Heart right ventricle (tissue), 16 donors: ENCODE data around the gene TESK1. TPM values are rescaled to one million over a fixed set of nuclear protein-coding genes. Genes with fewer than 3 reads are reported as not detected.

ENCODE experiments used
- ATAC-seq, 8 donors: fragments of 200-7000 bp; cut with Tn5 transposase; one replicate each; pipeline ENCODE4 v1.9.1; 2020; ENCODE audit warnings: mild to moderate bottlenecking in 8 of 8, moderate library complexity in 8 of 8, moderate number of reproducible peaks in 1 of 8
- DNase-seq, 2 donors: peaks; one replicate each; pipeline ENCODE4 v3.0.0-alpha.2; 2020
- H3K27ac ChIP-seq, 10 donors: fragments of 200-600 bp; sonication (generic) in 2 of 10; one replicate each; pipeline versions ENCODE4 v1.5.0 to v1.8.0; 2020 to 2022; ENCODE audit warnings: mild to moderate bottlenecking in 3 of 10
- H3K27me3 ChIP-seq, 7 donors: fragments of 200-600 bp; one replicate each; pipeline ENCODE4 v1.8.0; 2021 to 2022; ENCODE audit warnings: mild to moderate bottlenecking in 2 of 7
- H3K36me3 ChIP-seq, 9 donors: fragments of 200-600 bp; sonication (generic) in 1 of 9; one replicate each; pipeline versions ENCODE4 v1.5.0 to v1.8.0; 2020 to 2022; ENCODE audit warnings: mild to moderate bottlenecking in 2 of 9
- H3K4me1 ChIP-seq, 9 donors: fragments of 200-600 bp; sonication (generic) in 1 of 9; one replicate each; pipeline versions ENCODE4 v1.5.0 to v1.8.0; 2020 to 2022; ENCODE audit warnings: mild to moderate bottlenecking in 4 of 9
- H3K4me3 ChIP-seq, 10 donors: fragments of 200-600 bp; sonication (generic) in 2 of 10; one replicate each; pipeline versions ENCODE4 v1.5.0 to v1.8.0; 2020 to 2022; ENCODE audit warnings: mild to moderate bottlenecking in 7 of 10, moderate library complexity in 2 of 10
- H3K9me3 ChIP-seq, 11 donors: fragments of 200-600 bp in 10 of 11; sonication (generic) in 2 of 11; one replicate each; pipeline versions ENCODE4 v1.5.0 to v1.8.0; 2013 to 2022; ENCODE audit warnings: mild to moderate bottlenecking in 2 of 11, control low read depth in 1 of 11, moderate library complexity in 1 of 11
- CTCF ChIP-seq, 9 donors: fragments of 200-600 bp; sonication (generic) in 2 of 9; IDR thresholded peaks; one replicate each; pipeline versions ENCODE4 v1.5.0 to v1.8.0; 2021 to 2022; ENCODE audit warnings: antibody characterized with exemption in 9 of 9, mild to moderate bottlenecking in 5 of 9, moderate library complexity in 1 of 9
- WGBS, 2 donors: extraction: QIAGEN DNeasy Blood & Tissue Kit; methylation state at CpG; one replicate each; pipeline ENCODE4 v1.1.7; 2013; ENCODE audit warnings: inconsistent platforms in 1 of 2; 5-methylcytosine and 5-hydroxymethylcytosine counted together
- intact Hi-C, 10 donors: fragments of 100-400 bp; cut with DNase I; formaldehyde crosslinking; loops; one replicate each; pipeline versions ENCODE4 v1.11.1 to v1.14.2; 2022
- polyA plus RNA-seq, 2 donors: library from polyadenylated mRNA; stranded (reverse); fragments of 200-250 nt; gene quantifications; one replicate each; pipeline ENCODE4 v1.2.3, GENCODE V29; 2013
- total RNA-seq, 10 donors: library from RNA; stranded (reverse); fragmentation: NEBNext Ultra II Directional in 3 of 10; extraction: Animal tissue kit (Norgen Biotek cat#: 25700) in 3 of 10; gene quantifications; one replicate each; pipeline versions ENCODE4 v1.2.1 to v1.2.4, GENCODE V29; 2021 to 2023
- donor health status: Arrhythmogenic right ventricular cardiomyopathy.
- donor health status: ischemic (EF 13 %, LVEDD 7.1; RV severe dilation, severe dysfunction).
- donor health status: healthy with polysubstance abuse.
- donor health status: DM: no; HTN: yes; CAD: no.
- donor health status: DM: no; HTN: no; CAD: no.
- donor health status: ischemic (EF 25% LVEDD 6.9; RV normal size, moderate dysfunction).
- donor health status: ischemic (EF 25% LVEDD 5.7; RV mildly dilated, moderate dysfunction).
- donor health status: healthy.
- donor health status: DM: yes; HTN: yes; CAD: no.
- donor health status: Ischemic cardiomyopathy.
- donor health status: ischemic (EF 35%, LVEDD 5.7; RV mildly dilated, moderate dysfunction).
- donor health status: nonischemic (EF 11% LVEDD 7.7; RV severe dilation, severe dysfunction).
- donor health status: DM: yes; HTN: yes; CAD: no.
- donor health status: PGD.
- donor health status: ischemic (EF 29% LVEDD 5.4; RV normal size, mild dysfunction).
- donor health status: nonischemic (EF 23%, LVEDD 6.1; RV moderate dilation, normal function).

TESK1 gene
- total and polyA plus RNA-seq, 12 donors, result 18.0 to 38.8 (median 24.3) TPM

DNA sequence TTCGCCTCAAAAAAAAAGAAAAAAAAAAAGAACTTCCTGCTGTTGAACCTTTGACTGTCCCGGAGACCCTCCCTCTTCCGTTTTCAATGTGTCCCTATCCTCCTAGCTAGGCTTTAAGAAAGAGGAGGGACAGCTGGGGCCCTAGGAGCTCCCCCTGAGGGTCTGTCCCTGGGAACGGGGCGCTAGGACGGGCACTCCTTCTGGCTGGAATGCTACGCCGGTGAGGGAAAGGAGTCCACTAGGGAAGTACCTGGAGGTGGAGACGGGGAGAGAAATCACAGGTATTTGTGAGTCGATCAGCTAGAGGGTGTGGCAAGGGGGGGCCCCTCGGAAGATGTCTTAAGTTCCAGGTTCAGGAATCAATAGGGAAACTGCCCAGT lies 41.1 kb downstream of the TESK1 start:
- Histone ChIP-seq H3K9me3 (no peaks in the 10 kb centered on the region), H3K4me1 (peaks cover 0 to 78% (median 12%) of the 10 kb centered on the region in 9 donors), H3K27ac (peak overlapping the region; percentile 71 to 95 (median 82)), H3K27me3 (no peaks in the 10 kb centered on the region), H3K36me3 (no peaks in the 10 kb centered on the region), H3K4me3 (peak overlapping the region; percentile 43 to 75 (median 66))
- intact Hi-C loops, result loop anchor here in 6 of 10 donors (2.0 to 10.0 kb wide), 6 partner anchors 39 to 239 kb away; partner anchors contain the start of genes TESK1 (in 4 of the 6) and MSMP (in 1 of the 6)
- ATAC-seq (peak; percentile 5 to 50 (median 32)), DNase-seq (no peak)
- WGBS, 2 donors, result 2 to 3% methylated on average over 11 of the region's 11 CpGs
- no peak for TF ChIP-seq CTCF (IDR thresholded peaks at IDR 0.05)

DNA sequence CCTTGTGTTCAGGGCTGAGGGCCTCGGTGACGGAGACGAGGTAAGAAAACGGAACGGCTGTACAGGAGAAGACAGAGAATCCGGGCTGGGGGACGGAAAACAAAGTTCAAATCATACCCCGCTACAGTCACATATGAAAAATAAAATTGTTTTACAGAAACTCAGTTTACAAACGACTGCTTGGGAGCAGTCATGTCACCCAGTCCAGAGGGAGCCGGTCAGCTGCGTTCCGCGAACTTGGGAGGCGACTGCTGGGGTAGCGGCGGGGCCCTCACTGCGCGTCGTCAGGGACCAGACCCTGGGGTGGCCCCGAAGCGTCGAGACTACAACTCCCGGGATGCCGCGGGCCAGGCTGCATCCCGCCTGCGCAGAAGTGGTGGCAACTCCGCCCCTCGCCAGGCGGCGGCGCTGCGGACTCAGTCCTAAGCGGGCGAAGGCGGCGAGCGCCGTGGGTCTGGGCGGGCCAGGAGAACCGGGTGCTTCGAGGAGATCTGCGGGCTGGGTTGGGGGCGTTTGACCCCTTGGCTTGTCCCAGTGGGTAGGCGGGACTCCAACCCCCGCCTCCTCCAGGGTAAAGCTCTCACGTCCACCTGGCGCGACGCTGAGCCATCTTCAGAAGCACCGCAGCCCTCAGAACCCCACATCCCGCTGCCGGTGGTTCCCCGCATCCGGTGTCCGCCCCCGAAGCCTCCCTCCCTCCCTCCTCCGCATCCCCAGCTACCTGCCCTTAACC lies 41.6 kb downstream of the TESK1 start:
- 0% methylated on average over 58 of the region's 58 CpGs for WGBS, 2 donors
- peak overlapping the region; percentile 71 to 95 (median 82) for H3K27ac ChIP-seq
- intact Hi-C loops, result loop anchor here in 6 of 10 donors (2.0 to 10.0 kb wide), 6 partner anchors 39 to 238 kb away; partner anchors contain the start of genes TESK1 (in 4 of the 6) and MSMP (in 1 of the 6)
- no peaks in the 10 kb centered on the region for H3K9me3 ChIP-seq
- peak; percentile 86 to 99 (median 96) for TF ChIP-seq CTCF (IDR thresholded peaks at IDR 0.05)
- ATAC-seq (peak; percentile 95 to 97 (median 96)), DNase-seq (peak; percentile 93 to 94)
- H3K4me3 ChIP-seq, result peak overlapping the region; percentile 43 to 75 (median 66)
- peaks cover 0 to 73% (median 12%) of the 10 kb centered on the region in 9 donors for H3K4me1 ChIP-seq
- no peaks in the 10 kb centered on the region for H3K36me3 ChIP-seq
- no peaks in the 10 kb centered on the region for H3K27me3 ChIP-seq

DNA sequence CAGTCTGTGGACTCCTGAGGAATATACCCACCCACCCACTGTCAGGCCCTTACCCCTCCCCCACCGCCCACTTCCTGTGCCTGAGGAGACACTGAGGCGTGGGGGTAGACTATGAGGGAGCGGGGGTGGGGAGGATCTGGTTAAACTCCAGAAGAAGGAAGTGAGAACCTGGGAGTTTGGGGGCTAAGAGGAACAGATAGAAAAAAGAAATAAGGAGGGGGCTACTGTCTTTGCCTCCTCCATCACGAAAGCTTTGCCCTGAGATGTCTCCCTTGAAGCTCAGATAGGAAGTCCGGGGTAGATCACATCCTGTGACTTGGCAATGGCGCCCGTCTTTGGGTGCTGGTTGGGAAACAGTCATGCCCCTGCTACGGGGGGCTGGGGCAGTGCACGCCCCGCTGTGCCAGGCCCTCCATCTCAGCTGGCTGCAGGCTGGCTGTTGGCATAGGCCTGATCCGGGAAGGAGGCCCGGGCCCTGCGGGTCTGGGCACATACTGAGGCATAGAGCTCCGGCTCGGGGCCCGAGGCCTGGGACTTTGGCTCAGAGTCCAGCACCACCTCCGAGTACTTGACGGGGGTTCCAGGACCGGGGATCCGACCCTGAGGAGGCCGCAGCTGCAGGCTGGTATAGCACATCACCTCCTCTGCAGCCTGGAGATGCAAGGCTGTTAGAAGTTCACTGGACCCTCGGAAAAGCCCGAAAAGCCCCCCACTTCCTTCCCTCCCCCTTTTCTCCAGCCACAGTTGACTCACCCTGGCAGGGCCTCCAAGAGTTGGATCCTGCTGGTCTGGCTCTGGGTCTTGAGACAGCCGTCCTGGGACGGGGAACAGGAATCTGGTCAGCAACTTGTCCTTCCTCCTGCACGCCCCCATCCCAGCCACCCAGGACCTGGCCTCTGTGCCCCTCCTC lies 44.6 kb downstream of the TESK1 start:
- Histone ChIP-seq H3K36me3 (no peaks in the 10 kb centered on the region), H3K4me3 (peak overlapping the region in 3 of 10 donors; percentile 5 to 50 (median 20)), H3K27ac (peak overlapping the region in 5 of 10 donors; percentile 10 to 85 (median 50)), H3K9me3 (no peaks in the 10 kb centered on the region), H3K27me3 (no peaks in the 10 kb centered on the region), H3K4me1 (peaks cover 0 to 72% (median 12%) of the 10 kb centered on the region in 9 donors)
- ATAC-seq (no peak), DNase-seq (no peak)
- WGBS, 2 donors, result 74 to 85% methylated on average over 26 of the region's 26 CpGs
- TF ChIP-seq CTCF (IDR thresholded peaks at IDR 0.05), result no peak
- intact Hi-C loops, result loop anchor here (5.0 to 10.0 kb wide), 10 partner anchors 42 to 255 kb away; partner anchors contain the start of genes TESK1 (in 4 of the 10), HINT2 (in 2 of the 10), SPAG8 (in 2 of the 10) and CREB3 (in 1 of the 10)
